HepG2 (cell line): Measurements from ENCODE around the gene TEKTIP1. TPM values are rescaled to one million over a fixed set of nuclear protein-coding genes. Genes with fewer than 3 reads are reported as not detected.

Experiments used
- ATF7 ChIP-seq, 2 experiments: fragments of 450-650 bp in 1 of 2; sonication (generic) in 1 of 2; formaldehyde crosslinking in 1 of 2; IDR thresholded peaks; 2 replicates each; pipeline versions ENCODE4 v1.4.0 to v1.6.1; 2016 to 2020; ENCODE audit warnings: antibody characterized with exemption in 1 of 2, mild to moderate bottlenecking in 1 of 2, missing genetic modification reagents in 1 of 2
- ATRX ChIP-seq: sonication (generic); formaldehyde crosslinking; IDR thresholded peaks from 2 replicates; pipeline ENCODE4 v1.4.0; 2020; ENCODE audit warnings: missing genetic modification reagents, borderline replicate concordance
- EEA1 ChIP-seq: sonication (generic); formaldehyde crosslinking; IDR thresholded peaks from 2 replicates; pipeline ENCODE4 v1.5.1; 2020; ENCODE audit warnings: mild to moderate bottlenecking, missing genetic modification reagents, borderline replicate concordance
- ERF ChIP-seq: IDR thresholded peaks from 2 replicates; pipeline ENCODE4 v1.6.1; 2018; ENCODE audit warnings: missing biosample characterization, missing genetic modification reagents
- HNRNPUL1 ChIP-seq: fragments of 200-400 bp; formaldehyde crosslinking; IDR thresholded peaks from 2 replicates; pipeline ENCODE4 v1.6.1; 2017; ENCODE audit warnings: low read depth, mild to moderate bottlenecking, low read length, moderate library complexity
- MEIS2 ChIP-seq: sonication (generic); formaldehyde crosslinking; IDR thresholded peaks from 2 replicates; pipeline ENCODE4 v1.9.0; 2021; ENCODE audit warnings: mild to moderate bottlenecking, missing genetic modification reagents
- MYNN ChIP-seq: sonication (generic); formaldehyde crosslinking; IDR thresholded peaks from 2 replicates; pipeline ENCODE4 v1.4.0; 2020; ENCODE audit warnings: mild to moderate bottlenecking, low read depth, missing genetic modification reagents
- NCOR1 ChIP-seq: fragments of 200-600 bp; sonication (generic); IDR thresholded peaks from 2 replicates; pipeline ENCODE4 v1.7.0; 2017; ENCODE audit warnings: antibody characterized with exemption, low read length, borderline replicate concordance
- NFKB2 ChIP-seq: sonication (generic); formaldehyde crosslinking; IDR thresholded peaks from 2 replicates; pipeline ENCODE4 v1.4.0; 2020; ENCODE audit warnings: missing genetic modification reagents, borderline replicate concordance
- RARA ChIP-seq: IDR thresholded peaks from 2 replicates; pipeline ENCODE4 v1.6.1; 2016; ENCODE audit warnings: missing genetic modification reagents, missing compliant biosample characterization
- SOX13 ChIP-seq, 3 experiments: fragments of 450-650 bp in 1 of 3; sonication (generic) in 1 of 3; formaldehyde crosslinking in 1 of 3; IDR thresholded peaks in 2 of 3; conservative IDR thresholded peaks in 1 of 3; 2 replicates each; pipeline versions ENCODE4 v1.5.0 to v1.6.1; 2016 to 2020; ENCODE audit warnings: antibody characterized with exemption in 1 of 3, mild to moderate bottlenecking in 1 of 3, missing compliant biosample characterization in 1 of 3, missing genetic modification reagents in 1 of 3, moderate library complexity in 1 of 3
- SRSF1 ChIP-seq: fragments of 200-400 bp; formaldehyde crosslinking; optimal IDR thresholded peaks from 2 replicates; pipeline ENCODE3; 2017; ENCODE audit warnings: mild to moderate bottlenecking, low read depth, low read length, moderate library complexity
- TRIM24 ChIP-seq: sonication (generic); formaldehyde crosslinking; IDR thresholded peaks from 2 replicates; pipeline ENCODE4 v1.8.0; 2022; ENCODE audit warnings: mild to moderate bottlenecking, missing genetic modification reagents
- ZFP82 ChIP-seq: sonication (generic); formaldehyde crosslinking; IDR thresholded peaks from 2 replicates; pipeline ENCODE4 v1.5.1; 2020; ENCODE audit warnings: mild to moderate bottlenecking, missing genetic modification reagents, borderline replicate concordance
- ZNF251 ChIP-seq: sonication (generic); formaldehyde crosslinking; IDR thresholded peaks from 2 replicates; pipeline ENCODE4 v1.9.0; 2021; ENCODE audit warnings: mild to moderate bottlenecking, missing genetic modification reagents
- ZNF253 ChIP-seq: sonication (generic); formaldehyde crosslinking; IDR thresholded peaks from 2 replicates; pipeline ENCODE4 v1.8.0; 2022; ENCODE audit warnings: mild to moderate bottlenecking, missing genetic modification reagents, borderline replicate concordance
- ZNF598 ChIP-seq: sonication (generic); formaldehyde crosslinking; IDR thresholded peaks from 2 replicates; pipeline ENCODE4 v1.5.1; 2020; ENCODE audit warnings: mild to moderate bottlenecking, missing genetic modification reagents, borderline replicate concordance
- ZNF652 ChIP-seq: IDR thresholded peaks from 2 replicates; pipeline ENCODE4 v1.6.1; 2016; ENCODE audit warnings: low read depth, borderline replicate concordance
- ZNF761 ChIP-seq: sonication (generic); formaldehyde crosslinking; conservative IDR thresholded peaks from 2 replicates; pipeline ENCODE4 v1.4.0; 2020; ENCODE audit warnings: mild to moderate bottlenecking, missing genetic modification reagents
- ZNF891 ChIP-seq: sonication (generic); formaldehyde crosslinking; IDR thresholded peaks from 2 replicates; pipeline ENCODE4 v1.5.0; 2020; ENCODE audit warnings: mild to moderate bottlenecking, missing genetic modification reagents
- polyA plus RNA-seq, 8 experiments: library from polyadenylated mRNA; depleted of rRNA in 3 of 8; stranded (reverse) in 7 of 8; unstranded in 1 of 8; fragments of >200 nt; fragmentation: Illumina TruSeq in 4 of 8; extraction: Trizol in 4 of 8; gene quantifications; 2 replicates each; pipeline versions ENCODE4 v1.2.1 to v1.2.3, GENCODE V29; 2011 to 2016; ENCODE audit warnings: low read depth in 4 of 8, missing spikeins in 1 of 8, mixed read lengths in 1 of 8; ENCODE audit not compliant: insufficient read depth in 1 of 8
- total RNA-seq, 5 experiments: library from RNA; depleted of rRNA; stranded (reverse); fragments of >200 nt; fragmentation: Illumina TruSeq; extraction: Trizol; gene quantifications; 2 replicates each; pipeline ENCODE4 v1.2.3, GENCODE V29; 2016; ENCODE audit warnings: low read depth in 1 of 5
- TF ChIP-seq, protein P1 (sequence below): sonication (generic); formaldehyde crosslinking; IDR thresholded peaks from 2 replicates; pipeline ENCODE4 v1.5.0; 2020; ENCODE audit warnings: mild to moderate bottlenecking, missing genetic modification reagents
- TF ChIP-seq, protein P2 (sequence below): sonication (generic); formaldehyde crosslinking; IDR thresholded peaks from 2 replicates; pipeline ENCODE4 v1.4.0; 2020; ENCODE audit warnings: missing genetic modification reagents
- TF ChIP-seq, protein P3 (sequence below): sonication (generic); formaldehyde crosslinking; IDR thresholded peaks from 2 replicates; pipeline ENCODE4 v1.8.0; 2022; ENCODE audit warnings: mild to moderate bottlenecking, missing genetic modification reagents, moderate library complexity

Gene TEKTIP1
- total and polyA plus RNA-seq, 2 of the 13 experiments (the other 11 are each of a cell fraction or from before 2014, with no cell fraction given), result not detected

DNA sequence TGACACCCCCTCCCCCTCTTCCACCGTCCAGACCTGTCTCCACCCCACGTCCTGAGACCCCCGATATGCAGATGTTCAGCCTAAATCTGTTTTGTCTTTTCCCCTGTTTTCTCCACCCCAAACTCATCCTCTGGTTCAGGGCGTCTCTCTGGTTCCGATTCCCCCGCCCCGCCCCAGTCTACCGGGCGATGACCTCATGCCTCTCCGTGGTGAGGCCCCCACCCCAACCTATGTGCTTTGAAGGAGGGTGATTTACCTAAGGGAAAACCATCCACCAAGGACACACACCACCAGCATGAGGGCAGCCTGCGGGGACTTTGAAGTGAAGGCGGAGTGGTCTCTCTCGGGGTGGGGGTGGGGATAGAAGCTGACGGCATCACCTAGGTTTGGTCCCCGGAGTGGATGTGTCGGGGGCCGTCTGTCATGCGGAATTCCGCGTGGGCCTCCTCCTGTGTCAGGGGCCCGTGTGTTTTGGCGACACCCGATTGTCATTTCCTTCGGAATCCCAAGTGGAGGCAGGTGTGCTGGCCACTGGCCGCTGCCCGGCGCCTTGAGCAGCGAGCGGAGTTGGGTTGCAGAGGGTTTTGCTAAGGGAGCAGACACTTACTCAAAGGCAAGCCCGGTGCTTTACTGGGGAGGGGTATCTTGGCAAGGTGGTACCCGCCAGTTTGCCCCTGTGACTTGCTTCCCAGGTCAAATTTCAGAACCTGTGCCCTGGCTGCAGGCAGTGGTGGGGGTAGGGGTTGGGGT, 31.4 kb upstream of the TEKTIP1 start (continued):
- TF ChIP-seq, protein P1, sequence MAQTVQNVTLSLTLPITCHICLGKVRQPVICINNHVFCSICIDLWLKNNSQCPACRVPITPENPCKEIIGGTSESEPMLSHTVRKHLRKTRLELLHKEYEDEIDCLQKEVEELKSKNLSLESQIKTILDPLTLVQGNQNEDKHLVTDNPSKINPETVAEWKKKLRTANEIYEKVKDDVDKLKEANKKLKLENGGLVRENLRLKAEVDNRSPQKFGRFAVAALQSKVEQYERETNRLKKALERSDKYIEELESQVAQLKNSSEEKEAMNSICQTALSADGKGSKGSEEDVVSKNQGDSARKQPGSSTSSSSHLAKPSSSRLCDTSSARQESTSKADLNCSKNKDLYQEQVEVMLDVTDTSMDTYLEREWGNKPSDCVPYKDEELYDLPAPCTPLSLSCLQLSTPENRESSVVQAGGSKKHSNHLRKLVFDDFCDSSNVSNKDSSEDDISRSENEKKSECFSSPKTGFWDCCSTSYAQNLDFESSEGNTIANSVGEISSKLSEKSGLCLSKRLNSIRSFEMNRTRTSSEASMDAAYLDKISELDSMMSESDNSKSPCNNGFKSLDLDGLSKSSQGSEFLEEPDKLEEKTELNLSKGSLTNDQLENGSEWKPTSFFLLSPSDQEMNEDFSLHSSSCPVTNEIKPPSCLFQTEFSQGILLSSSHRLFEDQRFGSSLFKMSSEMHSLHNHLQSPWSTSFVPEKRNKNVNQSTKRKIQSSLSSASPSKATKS (CRISPR knock-in tag), result no peak
- TF ChIP-seq ZNF891 (CRISPR knock-in tag) (no peak), ZNF761 (CRISPR knock-in tag) (no peak; the same call in 1 of the 2 replicates), HNRNPUL1 (no peak), ZFP82 (CRISPR knock-in tag) (no peak), ZNF652 (CRISPR knock-in tag) (no peak), SRSF1 (no peak), ZNF598 (CRISPR knock-in tag) (peak; percentile 70; the same call in 1 of the 2 replicates), SOX13 (IDR thresholded peaks at IDR 0.05) (no peak), SOX13 (CRISPR knock-in tag; conservative IDR thresholded peaks at IDR 0.05 in 1 of 2, IDR thresholded peaks at IDR 0.05 in 1 of 2) (no peak; a peak in 1 of 4 replicates), ATRX (CRISPR knock-in tag) (no peak), RARA (CRISPR knock-in tag) (peak; percentile 23; the same call in 1 of the 2 replicates), NFKB2 (CRISPR knock-in tag) (no peak), ZNF253 (no peak), EEA1 (CRISPR knock-in tag) (no peak), ATF7 (IDR thresholded peaks at IDR 0.05) (peak; percentile 80), ATF7 (CRISPR knock-in tag; IDR thresholded peaks at IDR 0.05) (peak; percentile 93), ERF (CRISPR knock-in tag) (no peak), MEIS2 (CRISPR knock-in tag) (no peak), NCOR1 (no peak), TRIM24 (no peak), MYNN (CRISPR knock-in tag) (no peak), ZNF251 (CRISPR knock-in tag) (no peak)
- TF ChIP-seq, protein P2, sequence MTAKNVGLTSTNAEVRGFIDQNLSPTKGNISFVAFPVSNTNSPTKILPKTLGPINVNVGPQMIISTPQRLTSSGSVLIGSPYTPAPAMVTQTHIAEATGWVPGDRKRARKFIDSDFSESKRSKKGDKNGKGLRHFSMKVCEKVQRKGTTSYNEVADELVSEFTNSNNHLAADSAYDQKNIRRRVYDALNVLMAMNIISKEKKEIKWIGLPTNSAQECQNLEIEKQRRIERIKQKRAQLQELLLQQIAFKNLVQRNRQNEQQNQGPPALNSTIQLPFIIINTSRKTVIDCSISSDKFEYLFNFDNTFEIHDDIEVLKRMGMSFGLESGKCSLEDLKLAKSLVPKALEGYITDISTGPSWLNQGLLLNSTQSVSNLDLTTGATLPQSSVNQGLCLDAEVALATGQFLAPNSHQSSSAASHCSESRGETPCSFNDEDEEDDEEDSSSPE (CRISPR knock-in tag), result no peak
- TF ChIP-seq, protein P3, sequence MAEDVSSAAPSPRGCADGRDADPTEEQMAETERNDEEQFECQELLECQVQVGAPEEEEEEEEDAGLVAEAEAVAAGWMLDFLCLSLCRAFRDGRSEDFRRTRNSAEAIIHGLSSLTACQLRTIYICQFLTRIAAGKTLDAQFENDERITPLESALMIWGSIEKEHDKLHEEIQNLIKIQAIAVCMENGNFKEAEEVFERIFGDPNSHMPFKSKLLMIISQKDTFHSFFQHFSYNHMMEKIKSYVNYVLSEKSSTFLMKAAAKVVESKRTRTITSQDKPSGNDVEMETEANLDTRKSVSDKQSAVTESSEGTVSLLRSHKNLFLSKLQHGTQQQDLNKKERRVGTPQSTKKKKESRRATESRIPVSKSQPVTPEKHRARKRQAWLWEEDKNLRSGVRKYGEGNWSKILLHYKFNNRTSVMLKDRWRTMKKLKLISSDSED (CRISPR knock-in tag), result no peak
